ENCODE results near the gene TWIST2. TPM values are rescaled to one million over a fixed set of nuclear protein-coding genes. Genes with fewer than 3 reads are reported as not detected.

Gene TWIST2
- total RNA-seq, 2 experiments from 2014 or later, result not detected

DNA sequence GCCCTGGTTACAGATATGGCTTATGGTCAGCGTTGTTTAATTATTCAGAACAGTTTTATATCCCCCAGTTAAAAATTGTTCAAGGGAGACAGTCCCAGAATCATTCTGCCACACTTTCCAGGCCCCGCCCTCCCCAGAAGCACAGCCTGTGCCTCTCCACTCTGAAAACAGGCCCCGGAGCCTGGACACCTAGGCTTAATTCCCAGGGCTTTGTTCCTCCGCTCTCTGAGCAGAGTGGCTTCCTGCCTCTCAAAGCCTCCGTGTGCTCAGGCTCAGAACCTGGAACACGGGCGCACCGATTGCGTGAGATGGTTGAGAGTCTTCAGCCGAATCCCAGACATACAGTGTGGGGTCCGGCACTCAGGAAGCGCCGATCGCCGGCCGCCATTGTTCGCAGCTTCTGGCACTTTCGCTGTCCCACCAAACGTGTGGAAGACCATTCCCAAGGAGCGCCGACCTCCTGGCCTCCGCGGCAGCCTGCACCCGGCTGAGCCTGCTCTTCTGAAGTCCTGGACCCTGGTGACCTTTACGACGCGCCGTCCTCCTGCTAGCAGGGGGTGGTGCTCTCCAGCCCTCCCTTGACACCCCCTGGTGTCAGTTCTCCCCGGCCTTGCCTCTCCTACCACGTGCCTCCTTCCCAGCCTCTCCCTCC lies 45.6 kb downstream of the TWIST2 start:
- peaks cover 10% of the 10 kb centered on the region for H3K27me3 Mint-ChIP-seq
- no peaks in the 10 kb centered on the region for H3K9me3 Mint-ChIP-seq
- DNase-seq, result no peak
- H3K36me3 Mint-ChIP-seq, result no peaks in the 10 kb centered on the region
- no peak overlapping the region for H3K4me3 Mint-ChIP-seq
- no peak overlapping the region for H3K27ac Mint-ChIP-seq
- no peaks in the 10 kb centered on the region for H3K4me1 Mint-ChIP-seq

DNA sequence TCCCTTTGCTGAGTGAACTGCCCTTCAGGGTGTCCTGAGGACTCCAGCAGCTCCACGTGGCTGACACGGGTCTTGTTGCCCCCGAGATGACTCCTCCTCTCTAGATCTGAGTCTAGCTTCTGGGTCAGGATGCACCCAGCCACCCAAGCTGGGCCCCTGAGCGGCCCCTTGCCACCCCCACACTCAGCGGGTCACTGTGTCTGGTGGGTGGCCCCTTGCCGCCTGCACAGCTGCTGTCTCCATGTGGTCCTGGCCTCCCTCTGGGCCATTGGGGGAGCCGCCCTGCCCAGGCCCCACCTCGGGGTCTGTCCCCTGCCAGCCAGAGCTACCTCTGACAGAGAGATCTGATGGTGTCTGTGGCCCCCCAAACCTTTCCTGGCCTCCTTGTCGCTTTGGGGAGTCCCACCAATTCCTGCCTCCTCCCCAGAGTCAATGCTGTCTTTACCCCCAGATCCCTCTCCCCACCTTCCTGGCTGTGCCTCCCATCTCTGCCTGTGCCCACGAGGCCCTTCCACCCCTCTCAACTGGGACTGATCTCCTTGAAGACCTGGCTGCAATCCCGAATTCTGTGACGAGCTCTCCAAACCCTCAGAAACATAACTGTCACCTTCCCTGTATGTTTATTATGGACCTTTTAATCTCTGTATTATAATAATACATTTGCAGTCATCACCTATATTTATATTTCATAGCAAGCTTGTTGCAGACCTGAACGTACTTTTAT lies 46.5 kb downstream of the TWIST2 start:
- Mint-ChIP-seq H3K4me1 (no peaks in the 10 kb centered on the region), H3K27ac (no peak overlapping the region), H3K9me3 (no peaks in the 10 kb centered on the region), H3K4me3 (no peak overlapping the region), H3K36me3 (no peaks in the 10 kb centered on the region), H3K27me3 (peaks cover 10% of the 10 kb centered on the region)
- no peak for DNase-seq

DNA sequence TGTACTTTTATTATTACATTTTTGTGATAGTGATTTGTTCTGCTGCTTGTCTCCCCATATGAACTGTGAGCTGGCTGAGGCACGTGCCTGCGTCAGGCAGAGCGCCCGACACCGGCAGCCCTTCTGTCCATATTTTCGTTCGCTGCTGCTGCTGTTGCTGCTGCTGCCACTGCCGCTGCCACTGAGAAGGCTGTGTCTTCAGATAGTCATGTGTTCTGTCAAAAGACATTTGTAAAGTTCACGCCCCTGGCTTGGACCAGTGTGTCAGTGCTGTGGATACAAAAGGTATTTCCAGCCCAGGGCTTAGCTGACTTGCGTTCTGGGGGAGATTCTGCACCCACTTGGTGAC lies 47.0 kb downstream of the TWIST2 start:
- no peaks in the 10 kb centered on the region for H3K9me3 Mint-ChIP-seq

DNA sequence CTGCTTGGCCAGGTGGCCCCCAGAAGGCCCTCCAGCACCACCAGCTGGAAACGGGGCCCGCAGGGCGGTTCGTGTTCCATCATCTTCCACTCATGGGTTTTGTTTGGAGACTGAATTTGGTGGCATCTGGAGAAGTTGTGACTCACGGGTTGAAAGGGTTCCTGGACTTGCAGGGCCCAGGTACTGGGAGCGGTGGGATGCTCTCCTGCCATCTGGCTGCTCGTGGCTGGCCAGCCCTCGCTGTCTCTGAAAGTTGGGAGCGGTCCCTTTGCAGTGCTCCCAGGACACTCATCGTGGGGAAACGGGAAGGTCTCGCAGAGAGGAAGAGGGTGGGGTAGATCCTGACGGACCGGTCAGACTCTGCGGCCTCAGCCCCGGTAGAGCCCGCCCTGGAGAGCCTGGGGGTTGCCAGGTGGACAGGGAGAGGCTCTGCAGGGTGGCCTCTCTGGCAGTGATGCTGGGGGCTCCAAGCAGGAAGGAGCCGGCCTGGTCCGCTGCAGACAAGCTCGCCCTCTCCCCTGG lies 47.5 kb downstream of the TWIST2 start:
- no peak overlapping the region for H3K27ac Mint-ChIP-seq
- no peak overlapping the region for H3K4me3 Mint-ChIP-seq

More for the DNA sequence above, 47.0 kb downstream of the TWIST2 start:
- Mint-ChIP-seq H3K27me3 (peaks cover 10% of the 10 kb centered on the region), H3K4me3 (no peak overlapping the region), H3K36me3 (no peaks in the 10 kb centered on the region), H3K4me1 (no peaks in the 10 kb centered on the region), H3K27ac (no peak overlapping the region)
- no peak for DNase-seq

DNA sequence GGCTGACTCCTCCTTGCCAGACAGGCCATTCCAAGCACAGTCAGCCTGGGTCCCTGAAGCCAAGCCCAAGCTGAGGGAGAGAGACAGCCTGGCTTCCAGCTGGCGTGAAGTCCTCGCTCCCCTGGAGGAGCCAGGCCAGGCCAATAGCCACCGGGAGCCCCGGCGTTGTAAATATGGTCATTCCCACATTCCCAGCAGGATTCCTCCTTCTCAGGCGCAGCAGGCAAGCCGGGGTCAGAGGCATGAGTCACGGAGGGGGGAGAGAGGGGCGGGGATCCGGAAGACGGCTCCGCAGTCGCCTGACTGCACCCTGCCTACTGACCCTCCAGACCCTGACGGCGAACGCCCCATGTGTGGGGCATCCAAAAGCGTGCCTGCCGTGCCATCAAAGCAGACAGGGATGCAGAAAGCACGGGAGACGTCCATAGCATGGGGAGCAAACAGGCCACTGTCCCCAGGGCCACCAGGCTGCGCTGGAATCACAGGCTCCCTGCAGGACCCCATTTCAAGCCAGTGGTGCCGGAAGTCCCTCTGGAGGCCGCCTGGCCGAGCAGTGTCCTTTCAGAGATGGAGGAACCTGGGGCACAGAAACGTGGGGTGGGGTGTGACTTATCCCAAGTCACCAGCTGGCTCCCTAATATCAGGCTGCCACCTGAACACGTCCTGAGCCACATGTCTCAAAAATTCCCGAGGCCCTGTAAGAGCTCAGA lies 48.2 kb downstream of the TWIST2 start:
- DNase-seq, result no peak
- no peaks in the 10 kb centered on the region for H3K4me1 Mint-ChIP-seq
- no peak overlapping the region for H3K27ac Mint-ChIP-seq
- H3K36me3 Mint-ChIP-seq, result no peaks in the 10 kb centered on the region
- no peak overlapping the region for H3K4me3 Mint-ChIP-seq
- H3K27me3 Mint-ChIP-seq, result peaks cover 10% of the 10 kb centered on the region
- H3K9me3 Mint-ChIP-seq, result no peaks in the 10 kb centered on the region

More for the DNA sequence above, 47.5 kb downstream of the TWIST2 start:
- H3K4me1 Mint-ChIP-seq, result no peaks in the 10 kb centered on the region
- peaks cover 10% of the 10 kb centered on the region for H3K27me3 Mint-ChIP-seq
- no peaks in the 10 kb centered on the region for H3K9me3 Mint-ChIP-seq
- no peaks in the 10 kb centered on the region for H3K36me3 Mint-ChIP-seq
- no peak for DNase-seq

DNA sequence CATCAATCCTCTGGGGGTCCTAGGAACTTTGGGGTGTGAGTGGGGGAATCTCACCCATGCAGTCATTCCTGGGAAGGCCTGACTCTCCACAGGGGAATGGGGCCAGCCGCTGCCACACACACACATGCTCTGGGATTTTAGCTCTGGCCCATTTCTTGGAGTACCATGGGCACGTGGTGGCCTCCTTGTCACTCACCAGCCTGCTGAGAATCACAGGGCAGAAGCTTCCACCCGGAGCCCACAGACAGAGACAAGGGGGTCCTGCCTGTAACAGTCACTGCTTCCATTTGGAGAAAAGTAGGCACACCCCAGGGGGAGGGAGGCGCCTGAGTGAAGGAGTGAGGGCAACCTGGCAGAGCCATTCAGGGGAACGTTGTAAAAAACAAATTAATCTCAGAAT lies 48.8 kb downstream of the TWIST2 start:
- no peak overlapping the region for H3K4me3 Mint-ChIP-seq
- H3K9me3 Mint-ChIP-seq, result no peaks in the 10 kb centered on the region
- no peaks in the 10 kb centered on the region for H3K4me1 Mint-ChIP-seq
- no peak for DNase-seq
- H3K27ac Mint-ChIP-seq, result no peak overlapping the region
- no peaks in the 10 kb centered on the region for H3K36me3 Mint-ChIP-seq
- H3K27me3 Mint-ChIP-seq, result peaks cover 10% of the 10 kb centered on the region

DNA sequence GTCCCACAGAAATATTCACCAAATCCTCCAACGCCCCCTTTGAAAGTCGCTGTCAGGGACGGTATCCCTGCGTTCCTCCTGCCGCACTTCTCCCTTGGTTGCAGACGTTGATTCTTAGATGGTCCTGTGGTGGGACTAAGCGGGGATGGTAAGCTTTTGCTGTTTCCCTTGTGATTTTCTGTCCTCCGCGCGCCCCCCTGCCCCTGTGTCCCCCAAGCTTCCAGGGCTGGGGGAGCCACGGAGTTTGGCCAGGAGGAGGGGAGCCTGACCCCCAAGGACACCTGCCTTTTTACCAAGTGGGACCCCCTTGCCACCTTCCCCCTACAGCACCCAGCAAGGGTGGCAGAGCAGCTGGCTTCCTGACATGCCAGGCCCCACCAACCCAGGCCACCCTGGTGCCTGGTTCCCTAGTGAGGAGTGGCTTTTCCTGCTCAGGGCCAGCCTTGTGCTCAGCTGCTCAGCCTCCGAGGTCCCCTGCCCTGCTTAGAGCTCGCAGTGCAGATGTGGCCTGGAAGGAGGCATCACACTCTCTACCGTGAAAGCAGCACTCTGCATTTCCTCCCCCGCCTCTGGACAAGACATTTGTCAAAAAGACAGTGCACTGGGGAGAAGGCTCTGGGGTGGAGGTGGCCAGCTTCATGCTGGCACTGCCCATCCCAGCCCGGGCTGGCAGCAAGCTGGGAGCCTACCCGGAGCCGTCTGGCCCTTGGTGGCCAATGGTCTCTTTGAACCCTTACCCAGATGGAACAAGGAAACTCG lies 49.4 kb downstream of the TWIST2 start:
- H3K9me3 Mint-ChIP-seq, result no peaks in the 10 kb centered on the region
- no peaks in the 10 kb centered on the region for H3K4me1 Mint-ChIP-seq
- no peak for DNase-seq
- no peak overlapping the region for H3K27ac Mint-ChIP-seq
- H3K27me3 Mint-ChIP-seq, result peaks cover 10% of the 10 kb centered on the region
- no peak overlapping the region for H3K4me3 Mint-ChIP-seq
- H3K36me3 Mint-ChIP-seq, result no peaks in the 10 kb centered on the region

DNA sequence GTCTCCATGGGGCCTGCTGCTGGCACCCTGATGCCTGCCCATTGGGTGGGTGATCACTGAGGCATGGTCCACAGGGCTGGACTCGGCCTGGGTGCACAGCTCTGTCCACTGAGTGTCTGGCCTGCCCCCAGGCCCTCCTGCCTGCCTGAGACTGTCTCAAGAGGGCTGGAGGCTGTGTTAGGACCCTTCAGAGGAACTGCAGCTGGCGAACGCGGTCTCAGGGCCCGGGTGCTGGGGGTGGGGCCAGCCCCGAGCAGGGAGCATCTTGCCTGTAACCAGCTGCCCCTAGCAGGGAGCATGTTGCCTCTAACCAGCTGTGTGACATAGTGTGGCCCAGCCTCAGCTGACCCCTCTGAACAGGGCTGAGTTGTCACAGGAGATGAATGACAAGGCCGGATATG lies 50.0 kb downstream of the TWIST2 start:
- no peaks in the 10 kb centered on the region for H3K36me3 Mint-ChIP-seq
- peaks cover 10% of the 10 kb centered on the region for H3K27me3 Mint-ChIP-seq
- no peak overlapping the region for H3K4me3 Mint-ChIP-seq
- H3K27ac Mint-ChIP-seq, result no peak overlapping the region
- H3K9me3 Mint-ChIP-seq, result no peaks in the 10 kb centered on the region
- no peaks in the 10 kb centered on the region for H3K4me1 Mint-ChIP-seq
- DNase-seq, result no peak

DNA sequence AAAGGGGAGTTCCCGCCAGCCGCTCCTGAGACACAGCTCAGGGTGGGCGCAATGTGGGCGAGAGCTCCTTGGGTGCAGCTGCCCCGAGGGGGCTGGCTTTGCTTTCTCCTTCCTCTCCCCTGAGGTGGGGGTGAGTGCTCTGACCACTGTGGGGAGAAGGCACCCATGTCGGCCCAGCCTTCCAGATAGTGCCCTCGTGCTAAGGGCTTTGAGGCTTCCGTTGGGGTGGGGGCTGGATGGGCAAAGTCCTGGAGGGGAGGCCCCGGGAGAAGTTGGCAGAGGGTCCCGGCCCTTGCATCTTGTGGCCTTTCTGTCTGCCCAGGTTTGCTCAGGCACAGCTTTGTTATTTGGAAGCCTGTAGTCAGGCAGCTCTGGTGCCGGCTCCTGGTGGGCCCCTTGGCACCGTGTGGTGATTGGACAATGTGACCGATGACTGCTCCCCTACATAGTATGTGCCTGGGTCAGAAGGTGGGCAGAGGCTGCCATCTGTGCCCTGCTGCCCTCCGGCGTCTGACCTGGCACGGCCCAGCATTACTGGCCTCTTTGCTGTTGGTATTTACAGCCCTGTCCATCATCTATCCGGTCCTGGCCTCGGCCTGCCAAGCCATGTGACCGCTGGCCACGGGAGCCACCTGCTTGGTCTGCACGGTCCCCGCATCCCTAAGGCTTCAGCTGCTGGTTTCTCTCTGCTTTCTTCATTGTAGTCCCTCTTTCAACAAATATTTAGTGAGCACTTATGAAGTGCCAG lies 50.8 kb downstream of the TWIST2 start:
- Mint-ChIP-seq H3K27ac (no peak overlapping the region), H3K27me3 (peaks cover 10% of the 10 kb centered on the region), H3K4me1 (no peaks in the 10 kb centered on the region), H3K36me3 (no peaks in the 10 kb centered on the region), H3K9me3 (no peaks in the 10 kb centered on the region), H3K4me3 (no peak overlapping the region)
- DNase-seq, result no peak

DNA sequence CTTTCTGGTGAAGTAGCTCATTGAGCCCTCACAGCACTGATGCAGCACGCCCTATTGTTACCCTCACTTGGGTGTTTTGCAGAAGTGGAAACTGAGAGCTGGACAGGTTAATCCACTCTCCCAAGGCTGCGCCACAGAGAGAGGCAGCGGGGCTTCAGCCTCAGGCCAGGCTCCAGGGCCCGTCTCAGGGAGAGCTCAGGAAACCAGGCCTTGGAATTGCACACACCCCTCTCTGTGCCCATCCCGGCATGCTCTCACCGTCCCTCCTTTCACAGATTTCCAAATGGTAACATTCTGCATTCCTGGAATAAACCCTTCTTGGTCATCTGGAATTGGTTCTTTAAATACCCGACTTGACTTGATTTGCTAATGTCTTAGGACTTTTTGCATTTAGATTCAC lies 51.5 kb downstream of the TWIST2 start:
- DNase-seq, result no peak
- peaks cover 10% of the 10 kb centered on the region for H3K27me3 Mint-ChIP-seq
- no peaks in the 10 kb centered on the region for H3K9me3 Mint-ChIP-seq
- no peaks in the 10 kb centered on the region for H3K4me1 Mint-ChIP-seq
- H3K4me3 Mint-ChIP-seq, result no peak overlapping the region
- H3K36me3 Mint-ChIP-seq, result no peaks in the 10 kb centered on the region
- no peak overlapping the region for H3K27ac Mint-ChIP-seq

DNA sequence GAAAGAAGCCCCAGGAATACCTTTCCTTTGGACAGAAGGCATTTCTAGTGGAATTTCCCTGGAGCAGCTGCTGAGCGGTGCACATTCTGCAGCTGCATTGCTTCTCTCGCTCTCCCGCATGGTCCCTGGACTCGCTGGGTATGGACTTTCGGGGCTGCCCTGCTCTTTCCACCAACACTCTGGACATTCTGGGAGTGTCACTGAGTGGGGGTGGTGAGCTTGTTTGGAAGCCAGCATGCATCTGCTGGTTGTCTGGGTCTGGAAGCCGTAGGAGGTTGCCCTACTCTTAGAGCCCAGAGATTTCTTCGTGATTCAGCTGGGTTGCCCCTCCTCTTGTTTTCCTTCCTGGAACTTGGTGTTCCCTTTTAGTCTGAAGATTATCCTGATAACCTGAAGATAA lies 52.6 kb downstream of the TWIST2 start:
- Mint-ChIP-seq H3K27me3 (peaks cover 10% of the 10 kb centered on the region), H3K9me3 (no peaks in the 10 kb centered on the region), H3K36me3 (no peaks in the 10 kb centered on the region), H3K27ac (no peak overlapping the region), H3K4me3 (no peak overlapping the region), H3K4me1 (no peaks in the 10 kb centered on the region)
- no peak for DNase-seq

DNA sequence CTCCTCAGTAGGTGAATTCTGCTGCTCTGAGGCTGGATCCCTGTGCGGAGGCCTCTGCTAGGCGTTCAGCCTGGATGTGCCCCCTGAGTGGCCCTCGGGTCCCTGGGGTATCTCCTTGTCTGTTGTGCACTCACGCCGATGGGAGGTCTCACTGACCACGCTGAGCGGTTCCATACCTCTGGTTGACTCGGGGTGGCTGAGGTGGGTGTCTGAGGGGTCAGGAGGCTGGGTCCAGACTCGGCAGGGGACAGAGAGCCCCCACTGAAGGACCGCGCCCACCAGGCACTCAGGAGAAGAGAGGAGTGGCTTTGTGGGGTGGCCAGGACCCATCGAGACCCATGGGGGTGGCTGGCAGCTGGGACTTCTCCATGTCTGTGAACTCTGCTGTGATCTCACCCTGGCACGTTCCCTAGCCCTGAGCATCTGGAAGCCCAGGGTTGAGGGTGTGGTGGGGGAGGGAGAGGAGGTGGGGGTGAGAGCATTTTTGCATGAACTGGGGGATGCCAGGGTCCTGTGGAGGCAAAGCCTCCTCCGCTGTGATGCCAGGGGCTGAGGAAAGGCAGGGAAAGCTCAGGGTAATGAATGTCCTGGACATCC lies 53.7 kb downstream of the TWIST2 start:
- Mint-ChIP-seq H3K27ac (no peak overlapping the region), H3K9me3 (no peaks in the 10 kb centered on the region), H3K27me3 (peaks cover 10% of the 10 kb centered on the region), H3K36me3 (no peaks in the 10 kb centered on the region), H3K4me1 (no peaks in the 10 kb centered on the region), H3K4me3 (no peak overlapping the region)
- no peak for DNase-seq

DNA sequence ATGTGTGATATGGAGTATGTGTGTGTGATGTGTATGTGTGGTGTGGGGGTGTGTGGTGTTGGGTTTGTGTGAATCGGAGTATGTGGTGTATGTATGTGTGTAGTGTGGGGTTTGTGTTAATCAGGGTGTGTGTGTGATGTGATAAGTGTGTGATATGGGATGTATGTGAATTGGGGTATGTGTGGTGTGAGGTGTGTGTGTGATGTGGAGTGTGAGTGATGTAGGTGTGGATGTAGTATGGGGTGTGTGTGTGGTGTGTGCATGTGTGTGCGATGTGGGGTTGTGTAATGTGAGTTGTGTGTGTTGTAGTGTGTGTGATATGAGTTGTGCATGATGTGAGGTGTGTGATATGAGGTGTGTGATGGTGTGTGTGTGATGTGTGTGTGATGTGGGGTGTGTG lies 54.4 kb downstream of the TWIST2 start:
- Mint-ChIP-seq H3K9me3 (no peaks in the 10 kb centered on the region), H3K27ac (no peak overlapping the region), H3K36me3 (no peaks in the 10 kb centered on the region), H3K4me1 (no peaks in the 10 kb centered on the region), H3K27me3 (peaks cover 3% of the 10 kb centered on the region), H3K4me3 (no peak overlapping the region)
- no peak for DNase-seq

DNA sequence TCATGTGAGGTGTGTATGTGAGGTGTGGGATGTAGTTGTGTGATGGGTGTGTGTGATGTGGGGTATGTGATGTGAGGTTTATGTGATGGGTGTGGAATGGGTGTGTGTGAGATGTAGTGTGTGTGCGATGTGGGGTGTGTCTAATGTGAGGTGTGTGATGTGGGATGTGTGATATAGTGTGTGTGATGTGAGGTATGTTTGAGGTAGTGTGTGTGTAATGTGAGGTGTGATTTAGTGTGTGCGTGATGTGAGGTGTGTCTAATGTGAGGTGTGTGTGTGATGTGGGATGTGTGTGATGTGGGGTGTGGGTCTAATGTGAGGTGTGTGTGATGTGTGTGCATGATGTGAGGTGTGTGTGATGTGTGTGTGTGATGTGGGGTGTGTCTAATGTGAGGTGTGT lies 55.3 kb downstream of the TWIST2 start:
- H3K27ac Mint-ChIP-seq, result no peak overlapping the region
- no peak for DNase-seq
- no peaks in the 10 kb centered on the region for H3K9me3 Mint-ChIP-seq
- no peaks in the 10 kb centered on the region for H3K4me1 Mint-ChIP-seq
- H3K27me3 Mint-ChIP-seq, result no peaks in the 10 kb centered on the region
- H3K4me3 Mint-ChIP-seq, result no peak overlapping the region
- H3K36me3 Mint-ChIP-seq, result no peaks in the 10 kb centered on the region
